ENCODE data around the gene RHOBTB3.

RHOBTB3 gene

DNA sequence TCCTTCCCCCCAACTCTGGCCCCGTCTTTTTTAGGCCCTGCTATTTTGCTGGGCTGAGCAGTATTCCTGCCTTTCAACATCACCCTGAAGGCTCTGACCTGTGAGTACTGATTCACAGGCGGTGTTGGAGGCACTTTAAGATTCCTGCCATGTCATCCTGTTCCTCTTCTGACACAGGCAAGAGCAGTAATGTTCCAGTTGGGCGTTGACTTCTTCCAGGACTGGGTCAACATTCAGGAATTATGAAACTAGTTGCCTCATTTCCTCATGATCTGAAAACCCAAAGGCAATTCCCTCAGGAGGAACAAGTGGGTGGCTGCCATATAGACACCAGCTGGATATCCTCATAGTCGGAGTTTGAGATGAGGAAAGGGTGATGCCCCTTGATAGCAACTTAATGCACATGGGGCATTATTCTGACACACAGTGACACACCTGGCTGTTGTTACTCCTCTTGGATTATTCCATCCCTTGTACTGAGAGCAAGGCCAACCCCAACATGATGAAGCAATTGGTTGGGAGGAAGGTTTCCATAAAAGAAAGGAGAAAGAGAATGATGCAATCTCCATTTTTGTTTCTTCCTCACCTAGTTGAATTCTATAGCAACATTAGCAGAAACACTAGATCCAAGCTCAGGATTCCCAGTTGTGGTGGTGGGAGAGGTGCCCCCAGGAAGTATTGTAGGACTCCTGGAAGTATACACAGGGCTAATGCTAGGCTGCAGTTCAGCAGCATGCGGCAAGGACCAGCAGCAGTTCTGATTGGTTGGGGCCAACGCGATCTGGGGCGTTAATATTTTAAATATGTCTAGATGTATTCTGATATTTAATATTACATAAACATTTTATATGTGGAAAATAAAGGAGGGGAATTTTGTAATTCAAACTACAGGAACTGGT is 111.0 kb downstream of the RHOBTB3 start:
- Histone ChIP-seq H3K9me3 (ENCODE audit: low read length) (no peaks in the 10 kb centered on the region), H3K27ac (ENCODE audit: low read depth, low read length) (no peak overlapping the region), H3K9ac (ENCODE audit: low read length) (no peak overlapping the region), H3K27me3 (ENCODE audit: control insufficient read depth in 1 of 2, insufficient read depth in 2 of 2, low read length in 2 of 2) (no peaks in the 10 kb centered on the region), H3K4me1 (ENCODE audit: insufficient read depth, low read length) (peaks cover 10% of the 10 kb centered on the region), H3K4me3 (ENCODE audit: low read depth in 1 of 2, low read length in 2 of 2) (no peak overlapping the region), H3K36me3 (ENCODE audit: insufficient read depth, low read length) (no peaks in the 10 kb centered on the region)

DNA sequence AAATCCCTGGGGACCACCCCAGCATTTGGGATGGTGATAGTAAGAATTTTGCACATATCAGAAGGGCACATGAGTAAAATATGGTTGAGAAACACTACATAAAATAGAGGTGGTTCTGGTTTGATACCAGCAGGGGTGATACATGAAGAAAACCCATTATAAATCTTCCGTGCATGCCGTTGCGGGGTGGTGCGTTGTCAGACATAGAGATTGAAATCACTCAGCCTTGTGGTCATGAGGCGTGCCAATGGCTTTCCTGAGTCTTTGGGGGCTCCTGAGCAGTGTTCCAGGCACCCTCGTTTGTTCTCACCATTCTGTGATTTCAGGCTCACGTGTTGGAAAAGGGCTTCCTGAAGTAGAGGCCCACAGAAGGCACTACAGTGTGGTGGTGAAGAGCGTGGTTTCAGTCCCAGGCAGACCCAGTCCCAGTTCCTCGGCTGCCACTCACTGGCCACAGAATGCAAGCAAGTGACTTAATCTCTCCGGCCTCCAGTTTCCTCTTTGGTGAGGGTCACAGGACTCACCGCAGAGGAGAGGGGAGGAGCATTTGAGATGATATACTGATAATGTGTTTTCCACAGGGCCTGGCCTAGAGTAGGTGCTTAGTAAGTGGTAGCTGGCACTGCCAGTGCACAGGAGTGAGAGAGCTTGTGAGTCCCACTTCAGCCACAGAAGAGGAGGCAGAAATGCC is 111.9 kb downstream of the RHOBTB3 start:
- Histone ChIP-seq H3K9ac (ENCODE audit: low read length) (no peak overlapping the region), H3K9me3 (ENCODE audit: low read length) (no peaks in the 10 kb centered on the region), H3K27ac (ENCODE audit: low read depth, low read length) (no peak overlapping the region)

DNA sequence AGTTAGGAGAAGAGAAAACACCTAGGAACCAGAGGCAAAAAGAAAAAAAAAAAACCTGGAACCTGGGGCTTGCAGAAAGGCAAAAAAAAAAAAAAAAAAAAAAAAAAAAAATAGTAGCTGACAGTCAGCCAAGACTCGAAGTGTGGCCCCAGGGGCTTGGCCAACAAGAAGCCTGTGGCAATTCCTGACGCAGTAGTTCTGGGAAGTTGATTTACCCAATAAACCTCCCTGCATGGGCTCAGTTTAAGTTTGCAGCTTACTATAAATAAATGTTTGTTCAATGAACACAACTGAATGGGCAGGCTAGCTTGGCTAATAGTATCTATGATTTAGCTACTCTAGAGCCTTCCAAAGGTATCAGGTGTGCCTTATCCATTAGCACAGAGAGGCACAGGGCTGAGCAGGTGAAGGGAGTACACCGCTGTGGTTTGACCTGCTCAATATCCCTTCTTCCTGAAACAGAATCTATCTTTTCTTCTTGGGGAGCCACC is 112.6 kb downstream of the RHOBTB3 start:
- Histone ChIP-seq H3K9ac (ENCODE audit: low read length) (no peak overlapping the region), H3K9me3 (ENCODE audit: low read length) (no peaks in the 10 kb centered on the region), H3K4me3 (ENCODE audit: low read depth in 1 of 2, low read length in 2 of 2) (no peak overlapping the region), H3K36me3 (ENCODE audit: insufficient read depth, low read length) (no peaks in the 10 kb centered on the region), H3K27ac (ENCODE audit: low read depth, low read length) (no peak overlapping the region), H3K27me3 (ENCODE audit: control insufficient read depth in 1 of 2, insufficient read depth in 2 of 2, low read length in 2 of 2) (no peaks in the 10 kb centered on the region), H3K4me1 (ENCODE audit: insufficient read depth, low read length) (peaks cover 10% of the 10 kb centered on the region)

More for the DNA sequence above, 111.9 kb downstream of the RHOBTB3 start:
- no peaks in the 10 kb centered on the region for H3K27me3 ChIP-seq (ENCODE audit: control insufficient read depth in 1 of 2, insufficient read depth in 2 of 2, low read length in 2 of 2)
- no peaks in the 10 kb centered on the region for H3K36me3 ChIP-seq (ENCODE audit: insufficient read depth, low read length)
- H3K4me3 ChIP-seq (ENCODE audit: low read depth in 1 of 2, low read length in 2 of 2) = no peak overlapping the region
- peaks cover 10% of the 10 kb centered on the region for H3K4me1 ChIP-seq (ENCODE audit: insufficient read depth, low read length)

DNA sequence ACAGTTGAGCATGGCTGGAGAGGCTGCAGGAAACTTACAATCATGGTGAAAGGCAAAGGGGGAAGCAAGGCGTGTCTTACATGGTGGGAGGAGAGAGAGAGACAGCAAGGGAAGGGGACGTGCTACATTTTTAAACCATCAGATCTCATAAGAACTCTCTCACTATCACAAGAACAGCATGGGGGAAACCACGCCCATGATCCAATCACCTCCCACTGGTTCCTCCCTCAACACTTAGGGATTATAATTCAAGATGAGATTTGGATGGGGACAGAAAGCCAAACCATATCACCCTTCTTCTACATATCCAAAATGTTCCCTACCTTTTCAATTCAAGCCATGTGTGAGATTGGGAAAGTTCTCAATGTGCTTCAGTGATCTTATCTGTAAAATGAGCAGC is 114.3 kb downstream of the RHOBTB3 start:
- Histone ChIP-seq H3K27ac (ENCODE audit: low read depth, low read length) (no peak overlapping the region), H3K9ac (ENCODE audit: low read length) (no peak overlapping the region), H3K4me1 (ENCODE audit: insufficient read depth, low read length) (peaks cover 10% of the 10 kb centered on the region), H3K36me3 (ENCODE audit: insufficient read depth, low read length) (no peaks in the 10 kb centered on the region), H3K9me3 (ENCODE audit: low read length) (no peaks in the 10 kb centered on the region), H3K27me3 (ENCODE audit: control insufficient read depth in 1 of 2, insufficient read depth in 2 of 2, low read length in 2 of 2) (no peaks in the 10 kb centered on the region), H3K4me3 (ENCODE audit: low read depth in 1 of 2, low read length in 2 of 2) (no peak overlapping the region)

All from muscle layer of colon (tissue), 2 donors.